CD14-positive monocyte (primary cell): ENCODE data around the gene SLC4A8. TPM values are rescaled to one million over a fixed set of nuclear protein-coding genes. Genes with fewer than 3 reads are reported as not detected.

Experiments used
- DNase-seq, 3 donors: peaks; one replicate each; pipeline ENCODE4 v3.0.0-alpha.2; 2011 to 2022
- H2AFZ ChIP-seq: 2 replicates; pipeline ENCODE4 v1.6.0; 2012; ENCODE audit warnings: mild to moderate bottlenecking, low read depth, low read length, inconsistent platforms; ENCODE audit not compliant: insufficient read depth, poor library complexity, severe bottlenecking
- H3K27ac ChIP-seq, 2 donors: 1 replicate in 1 of 2; 2 replicates in 1 of 2; pipeline ENCODE4 v1.5.1; 2012 to 2013; ENCODE audit warnings: low read length in 2 of 2, control low read depth in 1 of 2, inconsistent platforms in 1 of 2, low read depth in 1 of 2, mild to moderate bottlenecking in 1 of 2
- H3K27me3 ChIP-seq, 2 donors: one replicate each; pipeline versions ENCODE4 v1.6.0 to v1.6.1; 2011 to 2013; ENCODE audit warnings: low read length in 2 of 2; ENCODE audit not compliant: control insufficient read depth in 2 of 2, insufficient read depth in 2 of 2
- H3K36me3 ChIP-seq, 2 donors: replicated peaks in 1 of 2; 1 replicate in 1 of 2; 2 replicates in 1 of 2; pipeline versions ENCODE4 v1.5.1 to v1.6.1; 2012 to 2013; ENCODE audit warnings: low read length in 2 of 2, control low read depth in 1 of 2, inconsistent platforms in 1 of 2, mild to moderate bottlenecking in 1 of 2; ENCODE audit not compliant: insufficient read depth in 2 of 2, control insufficient read depth in 1 of 2
- H3K4me1 ChIP-seq, 2 donors: 1 replicate in 1 of 2; 2 replicates in 1 of 2; pipeline versions ENCODE4 v1.5.1 to v1.6.1; 2012 to 2013; ENCODE audit warnings: low read length in 2 of 2, control low read depth in 1 of 2, inconsistent platforms in 1 of 2, mild to moderate bottlenecking in 1 of 2, moderate library complexity in 1 of 2; ENCODE audit not compliant: insufficient read depth in 2 of 2, control insufficient read depth in 1 of 2
- H3K4me2 ChIP-seq: replicated peaks from 2 replicates; pipeline ENCODE3; 2012; ENCODE audit warnings: low read length, moderate library complexity, mild to moderate bottlenecking; ENCODE audit not compliant: poor library complexity, severe bottlenecking; ENCODE audit errors: extremely low read depth
- H3K4me3 ChIP-seq, 3 experiments: fragments of 200-600 bp in 1 of 3; sonication (generic) in 1 of 3; replicated peaks in 1 of 3; 1 replicate in 2 of 3; 2 replicates in 1 of 3; pipeline ENCODE4 v1.5.1; 2011 to 2013; ENCODE audit warnings: low read length in 3 of 3, mild to moderate bottlenecking in 3 of 3, control low read depth in 2 of 3, low read depth in 2 of 3, inconsistent platforms in 1 of 3, moderate library complexity in 1 of 3
- H3K79me2 ChIP-seq: 2 replicates; pipeline ENCODE4 v1.6.0; 2012; ENCODE audit warnings: mild to moderate bottlenecking, control low read depth, inconsistent platforms, low read length, moderate library complexity; ENCODE audit not compliant: insufficient read depth
- H3K9ac ChIP-seq: 2 replicates; pipeline ENCODE4 v1.6.0; 2017; ENCODE audit warnings: low read length, mild to moderate bottlenecking; ENCODE audit not compliant: insufficient read depth, poor library complexity, severe bottlenecking
- H3K9me3 ChIP-seq, 2 donors: replicated peaks in 1 of 2; 1 replicate in 1 of 2; 2 replicates in 1 of 2; pipeline versions ENCODE4 v1.5.1 to v1.6.1; 2012 to 2013; ENCODE audit warnings: low read length in 2 of 2, control low read depth in 1 of 2; ENCODE audit not compliant: control insufficient read depth in 1 of 2, insufficient read depth in 1 of 2
- H4K20me1 ChIP-seq: 2 replicates; pipeline ENCODE4 v1.6.0; 2012; ENCODE audit warnings: mild to moderate bottlenecking, low read length, control low read depth, moderate library complexity; ENCODE audit not compliant: insufficient read depth
- H3K27ac Mint-ChIP-seq, 7 donors: one replicate each; pipeline ENCODE4 v1.8.0; 2020; ENCODE audit warnings: mild to moderate bottlenecking in 7 of 7, mixed read lengths in 7 of 7, moderate library complexity in 6 of 7, inconsistent platforms in 2 of 7
- H3K27me3 Mint-ChIP-seq, 3 donors: one replicate each; pipeline ENCODE4 v1.8.0; 2021 to 2022; ENCODE audit warnings: low read depth in 3 of 3, mild to moderate bottlenecking in 3 of 3, mixed read lengths in 3 of 3, moderate library complexity in 3 of 3, inconsistent platforms in 1 of 3
- H3K36me3 Mint-ChIP-seq, 2 donors: one replicate each; pipeline ENCODE4 v1.8.0; 2020; ENCODE audit warnings: mixed read lengths in 2 of 2, inconsistent platforms in 1 of 2, mild to moderate bottlenecking in 1 of 2
- H3K4me1 Mint-ChIP-seq: one replicate; pipeline ENCODE4 v1.8.0; 2020; ENCODE audit warnings: mild to moderate bottlenecking, mixed read lengths
- H3K4me3 Mint-ChIP-seq, 2 donors: one replicate each; pipeline ENCODE4 v1.8.0; 2020; ENCODE audit warnings: mild to moderate bottlenecking in 2 of 2, mixed read lengths in 2 of 2, moderate library complexity in 1 of 2
- H3K9me3 Mint-ChIP-seq, 7 donors: one replicate each; pipeline ENCODE4 v1.8.0; 2020 to 2022; ENCODE audit warnings: mixed read lengths in 7 of 7, mild to moderate bottlenecking in 6 of 7, moderate library complexity in 6 of 7, inconsistent platforms in 2 of 7
- WGBS: methylation state at CpG from one replicate; pipeline ENCODE4 v1.1.5; 2013; ENCODE audit warnings: missing lambda C conversion rate; ENCODE audit not compliant: insufficient coverage; 5-methylcytosine and 5-hydroxymethylcytosine counted together
- intact Hi-C, 2 donors: fragments of 100-400 bp; cut with micrococcal nuclease; formaldehyde crosslinking; loops; one replicate each; pipeline versions ENCODE4 v1.15.0 to v1.15.1; 2023
- polyA plus RNA-seq, 3 donors: library from polyadenylated mRNA; depleted of rRNA in 1 of 3; unstranded in 2 of 3; stranded (reverse) in 1 of 3; fragments of 300-500 nt in 2 of 3; fragments of >200 nt in 1 of 3; fragmentation: Illumina TruSeq in 2 of 3; gene quantifications; 1 replicate in 2 of 3; 2 replicates in 1 of 3; pipeline ENCODE4 v1.2.3, GENCODE V29; 2012 to 2021
- TF ChIP-seq, protein P1 (sequence below): fragments of 200-600 bp; IDR thresholded peaks from one replicate; pipeline ENCODE4 v1.8.0; 2022; ENCODE audit warnings: antibody characterized with exemption, mild to moderate bottlenecking

SLC4A8 gene
- polyA plus RNA-seq, 3 donors: 1.9 to 5.4 (median 2.3) TPM

DNA sequence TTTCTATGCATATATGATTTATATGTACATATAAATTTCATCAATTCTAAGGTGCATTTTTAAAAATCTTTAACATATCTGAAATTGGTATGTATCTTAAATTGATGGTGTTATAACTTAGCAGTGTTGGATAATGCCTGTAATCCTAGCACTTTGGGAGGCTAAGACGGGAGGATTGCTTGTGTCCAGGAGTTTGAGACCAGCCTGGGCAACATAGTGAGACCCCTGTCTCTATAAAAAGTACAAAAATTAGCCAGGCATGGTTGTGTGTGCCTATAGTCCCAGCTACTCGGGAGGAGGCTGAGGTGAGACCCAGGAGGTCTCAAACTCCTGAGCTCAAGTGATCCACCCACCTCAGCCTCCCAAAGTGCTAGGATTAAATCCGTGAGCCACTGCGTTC is 27.0 kb upstream of the SLC4A8 start:
- H3K4me1 ChIP-seq: peaks cover 37 to 48% of the 10 kb centered on the region in 2 donors
- peaks cover 0 to 5% (median 2%) of the 10 kb centered on the region in 3 donors for H3K27me3 Mint-ChIP-seq

GRCh38 chr12:51399891-51400290 is 24.7 kb upstream of the SLC4A8 start:
- Histone ChIP-seq H3K9ac (no peak overlapping the region), H3K27ac (no peak overlapping the region), H3K9me3 (no peaks in the 10 kb centered on the region), H2AFZ (no peak overlapping the region), H4K20me1 (no peaks in the 10 kb centered on the region), H3K36me3 (no peaks in the 10 kb centered on the region), H3K79me2 (no peaks in the 10 kb centered on the region), H3K27me3 (no peaks in the 10 kb centered on the region), H3K4me3 (no peak overlapping the region), H3K4me2 (no peak overlapping the region), H3K4me1 (peaks cover 33 to 44% of the 10 kb centered on the region in 2 donors)
- WGBS: no CpG with 5 or more reads among the region's 4 CpGs
- no peak overlapping the region for H3K4me3 Mint-ChIP-seq
- TF ChIP-seq, protein P1, sequence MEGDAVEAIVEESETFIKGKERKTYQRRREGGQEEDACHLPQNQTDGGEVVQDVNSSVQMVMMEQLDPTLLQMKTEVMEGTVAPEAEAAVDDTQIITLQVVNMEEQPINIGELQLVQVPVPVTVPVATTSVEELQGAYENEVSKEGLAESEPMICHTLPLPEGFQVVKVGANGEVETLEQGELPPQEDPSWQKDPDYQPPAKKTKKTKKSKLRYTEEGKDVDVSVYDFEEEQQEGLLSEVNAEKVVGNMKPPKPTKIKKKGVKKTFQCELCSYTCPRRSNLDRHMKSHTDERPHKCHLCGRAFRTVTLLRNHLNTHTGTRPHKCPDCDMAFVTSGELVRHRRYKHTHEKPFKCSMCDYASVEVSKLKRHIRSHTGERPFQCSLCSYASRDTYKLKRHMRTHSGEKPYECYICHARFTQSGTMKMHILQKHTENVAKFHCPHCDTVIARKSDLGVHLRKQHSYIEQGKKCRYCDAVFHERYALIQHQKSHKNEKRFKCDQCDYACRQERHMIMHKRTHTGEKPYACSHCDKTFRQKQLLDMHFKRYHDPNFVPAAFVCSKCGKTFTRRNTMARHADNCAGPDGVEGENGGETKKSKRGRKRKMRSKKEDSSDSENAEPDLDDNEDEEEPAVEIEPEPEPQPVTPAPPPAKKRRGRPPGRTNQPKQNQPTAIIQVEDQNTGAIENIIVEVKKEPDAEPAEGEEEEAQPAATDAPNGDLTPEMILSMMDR: no peak
- peaks cover 0 to 11% of the 10 kb centered on the region in 2 donors for H3K36me3 Mint-ChIP-seq
- intact Hi-C loops: no loop called here
- no peak for DNase-seq
- no peak overlapping the region for H3K27ac Mint-ChIP-seq
- H3K9me3 Mint-ChIP-seq: no peaks in the 10 kb centered on the region
- H3K27me3 Mint-ChIP-seq: peaks cover 0 to 5% (median 2%) of the 10 kb centered on the region in 3 donors
- peaks cover 44% of the 10 kb centered on the region for H3K4me1 Mint-ChIP-seq

More for the DNA sequence above, 27.0 kb upstream of the SLC4A8 start:
- TF ChIP-seq, protein P1: no peak
- Mint-ChIP-seq H3K4me3 (no peak overlapping the region), H3K4me1 (peaks cover 47% of the 10 kb centered on the region), H3K36me3 (peaks cover 12 to 17% of the 10 kb centered on the region in 2 donors), H3K27ac (no peak overlapping the region), H3K9me3 (peaks cover 0 to 2% (median 0%) of the 10 kb centered on the region in 7 donors)
- H3K9me3 ChIP-seq: no peaks in the 10 kb centered on the region
- H3K4me2 ChIP-seq: no peak overlapping the region
- DNase-seq: no peak
- WGBS: 100% methylated on average over 3 of the region's 4 CpGs
- intact Hi-C loops: no loop called here
- H3K4me3 ChIP-seq: no peak overlapping the region
- no peak overlapping the region for H2AFZ ChIP-seq
- no peak overlapping the region for H3K9ac ChIP-seq
- no peaks in the 10 kb centered on the region for H3K79me2 ChIP-seq
- peaks cover 3% of the 10 kb centered on the region for H4K20me1 ChIP-seq
- H3K27me3 ChIP-seq: no peaks in the 10 kb centered on the region
- no peaks in the 10 kb centered on the region for H3K36me3 ChIP-seq
- no peak overlapping the region for H3K27ac ChIP-seq
